Stimulated activated CD8-positive, alpha-beta memory T cell treated with anti-CD3 and anti-CD28 coated beads, Interleukin-4, amount 100 ng/mL, for 48 hours (primary cell): Measurements from ENCODE around the gene AAGAB.

Source experiments
- DNase-seq: peaks from one replicate; pipeline ENCODE4 v3.0.0-alpha.2; 2020

AAGAB gene

DNA sequence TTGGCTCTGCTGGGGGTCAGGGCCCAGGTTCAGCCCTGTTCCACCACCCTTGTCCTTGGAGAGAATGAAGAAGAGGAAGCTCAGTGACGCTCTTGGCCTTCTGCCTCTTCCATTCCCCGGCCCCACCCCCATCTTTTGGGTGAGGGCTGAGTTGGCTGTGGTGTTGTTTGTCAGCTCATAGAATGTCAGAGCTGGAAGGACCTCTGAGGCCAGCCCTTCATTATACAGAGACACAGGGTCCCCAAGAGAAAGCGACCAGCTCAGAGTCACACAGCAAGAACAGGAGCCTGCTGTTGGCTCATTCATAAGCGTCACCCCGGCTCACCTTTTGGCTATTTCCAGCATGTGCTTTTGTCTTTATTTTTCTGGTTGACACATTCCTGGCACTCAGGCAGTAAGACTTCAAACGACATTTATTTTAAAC lies 68.2 kb downstream of the AAGAB start:
- peak; percentile 21 for DNase-seq

DNA sequence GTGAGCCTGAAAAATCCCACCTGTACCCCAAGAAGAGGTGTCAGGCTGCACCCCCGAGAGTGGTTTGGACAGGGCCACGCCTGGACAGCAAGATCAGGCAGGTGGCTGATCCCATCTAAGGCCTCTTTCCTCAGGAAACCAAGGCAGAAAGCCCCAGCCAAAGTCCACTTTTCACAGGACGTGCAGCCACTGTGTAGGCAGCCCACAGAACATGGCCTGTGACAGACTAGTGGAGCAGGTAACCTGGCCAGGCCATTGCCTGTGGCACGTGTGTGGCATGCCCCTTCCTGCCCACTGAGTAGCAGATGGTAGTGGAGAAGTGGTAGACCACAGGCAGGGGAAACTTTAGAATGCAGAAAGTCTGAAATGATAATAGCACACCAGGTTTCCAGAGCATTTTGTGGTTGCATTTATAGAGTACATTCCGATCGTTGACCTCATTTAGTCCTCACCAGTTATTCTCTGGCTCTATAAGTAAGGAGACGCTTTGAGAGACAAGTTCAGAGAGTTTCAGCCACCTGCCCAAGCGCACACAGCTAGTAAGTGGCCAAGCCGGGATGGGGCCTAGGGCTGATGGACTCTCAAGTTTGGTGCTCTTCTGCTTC lies 68.7 kb downstream of the AAGAB start:
- peak; percentile 29 for DNase-seq

- DNase-seq: peak; percentile 12
These were observed 69.4 kb downstream of the AAGAB start for GRCh38 chr15:67185051-67185450.

DNA sequence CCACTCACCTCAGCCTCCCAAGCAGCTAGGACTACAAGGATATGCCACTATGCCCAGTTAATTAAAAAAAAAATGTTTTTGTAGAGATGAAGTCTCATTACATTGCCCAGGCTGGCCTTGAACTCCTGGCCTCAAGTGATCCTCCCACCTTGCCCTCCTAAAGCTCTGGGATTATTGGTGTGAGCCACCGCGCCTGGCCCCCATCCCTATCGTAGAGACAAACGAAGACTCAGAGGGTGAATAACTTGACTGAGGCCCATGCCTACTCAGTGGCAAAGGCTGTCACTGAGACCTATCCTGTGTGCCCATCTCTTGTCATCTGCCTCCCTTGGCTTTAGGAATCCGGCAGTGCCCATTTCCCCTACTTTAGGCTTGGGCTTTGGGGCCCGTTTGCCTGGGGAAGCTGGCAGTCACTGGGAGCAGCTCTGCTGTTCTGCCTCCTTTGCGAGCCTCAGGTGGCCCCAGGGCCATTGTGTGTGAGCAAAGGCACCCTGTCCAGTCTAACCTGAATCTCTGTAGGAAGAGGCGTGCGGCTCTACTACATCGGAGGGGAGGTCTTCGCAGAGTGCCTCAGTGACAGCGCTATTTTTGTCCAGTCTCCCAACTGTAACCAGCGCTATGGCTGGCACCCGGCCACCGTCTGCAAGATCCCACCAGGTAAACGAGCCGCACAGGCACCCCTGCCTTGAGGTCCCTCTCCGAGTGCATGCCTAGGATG lies 70.1 kb downstream of the AAGAB start:
- peak; percentile 7 for DNase-seq

DNA sequence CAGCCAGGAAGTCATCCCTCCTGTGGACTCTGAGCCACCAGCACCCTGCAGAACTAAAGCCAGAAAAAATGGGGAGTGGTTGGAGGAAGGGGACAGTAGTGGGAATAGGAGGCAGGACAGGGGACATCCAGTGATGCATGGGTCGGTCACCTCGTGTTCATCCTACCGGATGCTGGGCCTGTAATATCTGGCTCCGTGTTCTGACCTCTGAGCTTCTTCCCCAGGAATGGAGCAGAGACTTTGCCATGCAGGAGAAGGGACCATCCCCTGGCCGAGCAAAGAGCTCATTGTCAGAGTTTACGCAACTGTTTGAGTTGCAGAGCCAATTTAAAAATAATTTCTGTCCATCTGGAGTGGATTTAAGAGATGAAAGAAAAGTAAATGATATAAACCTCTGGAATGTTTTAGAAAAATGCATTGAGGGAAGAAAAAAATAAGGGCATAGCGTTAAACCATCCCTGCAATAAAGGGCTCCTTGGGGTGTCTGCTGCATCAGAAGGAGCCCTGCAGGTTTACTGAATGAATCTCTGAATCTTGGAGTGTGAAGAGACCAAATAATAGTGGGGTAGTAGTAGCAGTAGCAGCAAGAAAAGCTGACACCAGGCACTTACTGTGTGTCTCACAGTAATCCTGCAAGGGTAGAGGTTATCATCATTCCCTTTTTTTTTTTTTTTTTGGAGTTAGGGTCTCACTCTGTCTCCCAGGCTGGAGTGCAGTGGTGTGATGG lies 70.9 kb downstream of the AAGAB start:
- no peak for DNase-seq

DNA sequence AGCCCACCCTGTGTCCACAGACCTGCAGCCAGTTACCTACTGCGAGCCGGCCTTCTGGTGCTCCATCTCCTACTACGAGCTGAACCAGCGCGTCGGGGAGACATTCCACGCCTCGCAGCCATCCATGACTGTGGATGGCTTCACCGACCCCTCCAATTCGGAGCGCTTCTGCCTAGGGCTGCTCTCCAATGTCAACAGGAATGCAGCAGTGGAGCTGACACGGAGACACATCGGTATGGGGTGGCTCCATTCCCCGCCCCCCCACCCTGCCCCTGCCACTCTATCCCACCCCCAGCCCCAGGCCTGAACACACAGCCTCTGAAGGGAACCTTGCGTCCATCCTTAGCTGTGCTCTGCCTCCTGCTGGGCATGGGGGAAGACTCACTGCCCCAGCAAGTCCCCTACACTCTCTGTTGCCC lies 73.2 kb downstream of the AAGAB start:
- DNase-seq: peak; percentile 19

DNA sequence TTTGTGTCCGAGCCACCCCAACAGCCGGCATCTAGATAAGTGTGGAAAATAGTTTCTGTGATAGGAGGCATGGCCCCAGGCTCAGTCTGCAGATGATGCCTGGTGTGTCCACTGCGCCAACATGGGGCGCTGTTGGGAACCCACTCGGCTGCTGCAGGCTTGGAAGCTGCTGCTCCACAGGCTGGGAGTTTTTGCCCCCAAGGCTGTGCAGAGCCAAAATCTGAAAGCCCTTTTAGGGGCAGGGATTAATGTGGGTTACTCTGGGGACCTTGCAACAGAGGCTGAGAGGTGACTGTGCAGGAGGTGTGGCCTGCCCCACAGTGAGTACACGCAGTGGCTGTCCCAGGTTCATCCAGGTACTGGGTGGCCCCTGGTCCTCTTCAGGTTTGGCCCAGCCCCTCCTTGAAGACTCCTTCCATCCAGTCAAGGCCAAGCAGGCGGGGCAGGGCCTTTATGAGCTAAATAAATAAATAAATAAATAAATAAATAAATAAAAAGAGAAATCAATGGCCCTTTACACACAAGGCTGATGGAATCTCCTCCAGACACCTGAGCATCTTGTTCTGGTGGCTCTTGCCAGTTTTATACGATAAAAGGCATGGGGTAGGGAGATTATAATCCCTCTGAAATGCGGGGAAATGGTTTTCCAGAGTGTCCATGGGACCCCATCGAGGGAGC lies 73.8 kb downstream of the AAGAB start:
- DNase-seq: no peak

DNA sequence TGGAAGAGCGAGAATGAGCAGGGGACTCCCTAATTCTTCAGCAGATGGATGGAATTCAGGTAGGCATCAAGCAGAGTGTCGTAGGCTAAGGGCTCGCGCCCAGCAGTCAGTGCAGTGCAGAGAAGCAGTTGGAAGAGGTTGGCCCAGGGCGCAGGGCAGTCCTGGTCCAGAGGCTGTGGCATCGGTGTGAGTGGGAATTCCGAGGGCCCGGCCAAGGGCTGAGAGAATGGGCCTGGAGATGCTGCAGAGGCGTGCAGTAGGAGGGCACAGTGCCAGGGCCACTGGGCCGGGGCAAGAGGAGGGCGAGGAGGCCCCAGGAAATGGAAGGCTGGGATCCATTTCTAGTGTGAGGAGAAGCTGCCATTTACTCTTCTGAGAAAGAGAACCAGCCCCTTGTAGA lies 74.4 kb downstream of the AAGAB start:
- DNase-seq: no peak

- no peak for DNase-seq
These were observed 75.0 kb downstream of the AAGAB start for GRCh38 chr15:67179411-67179995.

DNA sequence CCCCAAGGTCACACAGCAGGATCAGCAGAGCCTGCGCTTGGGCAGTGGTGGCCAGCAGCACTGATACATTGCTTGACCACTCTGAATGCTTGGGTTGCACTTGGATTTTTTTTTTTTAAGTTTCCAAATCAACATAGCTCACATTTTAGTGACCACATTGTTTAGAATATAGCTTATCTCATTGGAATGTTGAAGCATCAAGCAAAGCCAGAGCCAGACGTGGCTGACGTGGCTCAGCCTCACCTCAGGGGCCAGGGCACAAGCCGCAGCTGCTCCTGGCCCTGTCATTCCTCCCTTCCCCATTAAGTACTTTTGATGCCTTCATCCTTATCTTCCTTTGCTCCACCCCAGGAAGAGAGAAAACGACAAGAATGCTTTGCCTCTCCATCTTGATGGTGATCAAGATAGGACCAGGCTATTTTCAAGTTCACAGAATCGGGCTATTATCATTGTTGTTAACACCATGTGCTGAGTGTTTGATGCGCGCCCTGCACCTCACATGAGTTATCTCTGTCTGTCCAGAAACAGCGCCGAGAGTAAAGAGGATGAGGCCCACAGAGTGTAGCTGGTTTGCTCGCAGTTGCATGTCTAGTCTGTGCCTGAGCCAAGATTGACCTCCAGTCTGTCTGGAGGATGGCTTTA lies 75.8 kb downstream of the AAGAB start:
- DNase-seq: no peak

DNA sequence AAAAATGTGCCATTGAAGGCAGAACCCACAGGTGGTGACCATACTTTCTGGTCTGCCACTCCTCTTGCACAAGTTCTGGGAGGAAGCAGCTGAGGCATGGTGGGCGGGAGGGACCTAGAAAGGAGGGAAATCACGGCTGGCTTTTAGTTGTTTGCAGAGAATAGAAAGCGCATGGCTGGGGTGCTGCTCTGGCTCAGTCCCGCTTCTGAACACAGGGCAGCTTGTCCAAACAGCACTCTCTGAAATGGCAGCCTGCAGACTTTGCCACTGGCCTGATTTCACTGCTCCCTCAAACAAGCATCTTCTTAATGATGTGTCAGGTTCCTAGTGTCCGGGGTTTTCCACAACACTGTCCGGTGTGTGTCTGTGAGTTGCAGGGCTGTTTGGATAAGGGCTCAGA lies 76.7 kb downstream of the AAGAB start:
- DNase-seq: no peak

- no peak for DNase-seq
These were observed 78.1 kb downstream of the AAGAB start for GRCh38 chr15:67176195-67176971.

GRCh38 chr15:67175643-67176071 lies 78.8 kb downstream of the AAGAB start:
- DNase-seq: peak; percentile 39

GRCh38 chr15:67174864-67175573 lies 79.4 kb downstream of the AAGAB start:
- DNase-seq: no peak

- no peak for DNase-seq
These were observed 80.0 kb downstream of the AAGAB start for GRCh38 chr15:67174446-67174845.

- DNase-seq: no peak
These were observed 80.7 kb downstream of the AAGAB start for GRCh38 chr15:67173786-67174185.

- DNase-seq: no peak
These were observed 81.5 kb downstream of the AAGAB start for GRCh38 chr15:67173005-67173404.

GRCh38 chr15:67172172-67172571 lies 82.3 kb downstream of the AAGAB start:
- peak; percentile 63 for DNase-seq

- DNase-seq: no peak
These were observed 83.0 kb downstream of the AAGAB start for GRCh38 chr15:67171471-67171870.

DNA sequence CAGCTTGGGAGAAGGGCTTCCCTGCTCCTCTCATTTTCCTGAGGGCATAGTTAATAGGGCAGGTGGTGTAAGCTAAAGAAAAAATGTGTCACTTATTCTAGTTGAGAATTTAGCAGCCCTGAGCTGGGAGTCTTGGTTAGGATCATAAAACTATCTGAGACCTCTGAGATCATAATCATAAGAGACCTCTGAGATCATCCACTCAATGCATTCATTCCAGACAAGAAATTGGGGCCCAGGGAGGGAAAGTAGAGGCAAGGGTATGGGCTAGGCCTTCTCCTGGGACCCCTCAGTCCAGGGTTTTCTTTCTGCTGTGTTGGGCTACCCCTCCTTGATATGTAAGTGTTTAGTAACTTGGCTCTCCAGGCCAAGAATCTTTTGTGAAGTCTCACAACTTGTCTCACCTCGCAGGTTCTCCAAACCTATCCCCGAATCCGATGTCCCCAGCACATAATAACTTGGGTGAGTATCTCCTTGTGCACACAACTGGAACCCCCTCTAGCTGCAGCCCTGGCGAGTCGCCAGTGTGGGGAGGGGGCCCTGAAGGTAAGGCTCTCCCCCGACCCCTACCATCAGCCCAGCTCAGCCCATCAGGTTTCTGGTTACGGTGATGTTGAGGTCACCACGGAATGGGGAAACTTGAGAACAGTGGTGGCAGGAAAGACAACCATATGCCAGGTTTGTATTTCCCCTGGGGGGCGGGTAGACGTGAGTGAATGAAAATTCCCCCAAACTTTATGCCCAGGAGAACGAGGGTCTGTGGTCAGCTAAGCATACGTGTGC lies 84.1 kb downstream of the AAGAB start:
- no peak for DNase-seq
